ENCODE results near the gene PLA2G4D.

DNA sequence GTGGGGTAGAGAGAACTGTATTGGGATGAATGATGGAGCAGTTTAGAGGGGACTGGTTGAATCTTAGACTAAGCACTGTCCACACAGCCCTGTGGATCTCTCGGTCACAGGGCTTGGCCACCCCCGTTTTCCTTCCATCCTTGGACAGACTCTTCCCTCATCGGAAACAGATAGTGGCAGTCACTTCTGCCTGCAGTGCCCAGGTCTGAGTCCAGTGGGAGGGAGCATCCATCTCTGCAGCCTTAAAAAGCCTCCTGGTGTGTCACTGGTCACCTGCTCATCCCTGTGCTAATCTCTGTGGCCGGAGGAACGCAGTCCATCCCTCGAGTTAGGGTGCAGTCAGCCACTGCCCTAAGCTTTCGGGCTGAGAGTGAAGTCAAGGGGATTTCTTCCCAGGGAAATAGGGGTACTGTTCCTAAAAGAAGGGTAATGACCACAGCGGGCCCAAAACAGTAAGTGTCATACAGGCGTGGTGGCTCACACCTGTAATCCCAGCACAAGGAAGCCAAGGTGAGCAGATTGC, 32.0 kb downstream of the PLA2G4D start:
- no peak for TF ChIP-seq CTCF (conservative IDR thresholded peaks at IDR 0.05 in 1 of 2, IDR thresholded peaks at IDR 0.05 in 1 of 2; ENCODE audit: low read depth in 1 of 2, low read length in 2 of 2)
- no peak for TF ChIP-seq EZH2 (IDR thresholded peaks at IDR 0.05; ENCODE audit: low read length, missing control alignments)
